GM18517 (cell line): ENCODE data around the gene HBE1.
A peak's percentile ranks its signal among the peaks of the same experiment; 100 is the strongest.
"Not testable (repeated sequence)": the region's sequence is repeated elsewhere in the genome, so short reads cannot be mapped to it uniquely, and the experiment has no call there.

Experiments used
- ATAC-seq: cut with Tn5 transposase; IDR thresholded peaks from one replicate; pipeline ENCODE4 v1.9.1; 2021; ENCODE audit warnings: mild to moderate bottlenecking, moderate library complexity; ENCODE audit not compliant: unreplicated experiment

The HBE1 gene

GRCh38 chr11:5269715-5270147 lies at the start of gene HBE1:
Gene HBE1 (minus strand): TSS chr11:5269945. CDS start chr11:5269890, 55 bp downstream.
- ATAC-seq = no peak

GRCh38 chr11:5317292-5317691 lies 47.5 kb upstream of the HBE1 start:
- no peak for ATAC-seq

GRCh38 chr11:5313326-5314023 lies 43.7 kb upstream of the HBE1 start:
- not testable (repeated sequence) for ATAC-seq

- no peak for ATAC-seq
Measured at GRCh38 chr11:5310423-5310822, 40.7 kb upstream of the HBE1 start.

- ATAC-seq = no peak
Measured at GRCh38 chr11:5307256-5308019, 37.7 kb upstream of the HBE1 start.

GRCh38 chr11:5304046-5304445 lies 34.3 kb upstream of the HBE1 start:
- no peak for ATAC-seq

GRCh38 chr11:5303626-5304025 lies 33.9 kb upstream of the HBE1 start:
- no peak for ATAC-seq

- no peak for ATAC-seq
Measured at GRCh38 chr11:5301846-5302245, 32.1 kb upstream of the HBE1 start, which contains the start of gene OR51B4. Gene OR51B4 (minus strand): TSS chr11:5301946. CDS start chr11:5301946, 0 bp downstream.

- ATAC-seq = no peak
Measured at GRCh38 chr11:5300251-5300650, 30.5 kb upstream of the HBE1 start.

- ATAC-seq = no peak
Measured at GRCh38 chr11:5298451-5298850, 28.7 kb upstream of the HBE1 start.

GRCh38 chr11:5297721-5298323 lies 28.1 kb upstream of the HBE1 start:
- no peak for ATAC-seq

GRCh38 chr11:5294342-5294995 lies 24.7 kb upstream of the HBE1 start:
- ATAC-seq = not testable (repeated sequence)

- ATAC-seq = no peak
Measured at GRCh38 chr11:5293028-5293427, 23.3 kb upstream of the HBE1 start.

- ATAC-seq = peak; percentile 94
Measured at GRCh38 chr11:5291207-5291838, 21.6 kb upstream of the HBE1 start.

- no peak for ATAC-seq
Measured at GRCh38 chr11:5290106-5290505, 20.4 kb upstream of the HBE1 start.

GRCh38 chr11:5289696-5290095 lies 20.0 kb upstream of the HBE1 start:
- ATAC-seq = no peak

- no peak for ATAC-seq
Measured at GRCh38 chr11:5288906-5289550, 19.3 kb upstream of the HBE1 start.

- ATAC-seq = no peak
Measured at GRCh38 chr11:5288108-5288905, 18.6 kb upstream of the HBE1 start.

GRCh38 chr11:5286901-5287300 lies 17.2 kb upstream of the HBE1 start:
- ATAC-seq = no peak
